Measurements from ENCODE around the gene PARVA.

Gene PARVA

GRCh38 chr11:12388173-12388572, 10.8 kb downstream of the PARVA start:
- TF ChIP-seq CTCF (conservative IDR thresholded peaks at IDR 0.05; ENCODE audit: low read depth, low read length), result no peak
- no peak for DNase-seq (ENCODE audit: low read depth)

GRCh38 chr11:12388939-12389670, 11.7 kb downstream of the PARVA start:
- no peak for DNase-seq (ENCODE audit: low read depth)
- TF ChIP-seq CTCF (conservative IDR thresholded peaks at IDR 0.05; ENCODE audit: low read depth, low read length), result no peak

More at GRCh38 chr11:12388173-12388572, 10.8 kb downstream of the PARVA start:
- no peak overlapping the region for H3K4me3 ChIP-seq (ENCODE audit: low read depth, low read length)

GRCh38 chr11:12389676-12390657, 12.6 kb downstream of the PARVA start:
- H3K4me3 ChIP-seq (ENCODE audit: low read depth, low read length), result no peak overlapping the region
- no peak for DNase-seq (ENCODE audit: low read depth)
- TF ChIP-seq CTCF (conservative IDR thresholded peaks at IDR 0.05; ENCODE audit: low read depth, low read length), result no peak

More at GRCh38 chr11:12388939-12389670, 11.7 kb downstream of the PARVA start:
- H3K4me3 ChIP-seq (ENCODE audit: low read depth, low read length), result no peak overlapping the region

GRCh38 chr11:12390687-12391110, 13.3 kb downstream of the PARVA start:
- H3K4me3 ChIP-seq (ENCODE audit: low read depth, low read length), result no peak overlapping the region
- no peak for DNase-seq (ENCODE audit: low read depth)
- TF ChIP-seq CTCF (conservative IDR thresholded peaks at IDR 0.05; ENCODE audit: low read depth, low read length), result no peak

GRCh38 chr11:12392672-12393071, 15.3 kb downstream of the PARVA start:
- no peak for DNase-seq (ENCODE audit: low read depth)
- no peak overlapping the region for H3K4me3 ChIP-seq (ENCODE audit: low read depth, low read length)
- TF ChIP-seq CTCF (conservative IDR thresholded peaks at IDR 0.05; ENCODE audit: low read depth, low read length), result no peak

- DNase-seq (ENCODE audit: low read depth), result no peak
- no peak for TF ChIP-seq CTCF (conservative IDR thresholded peaks at IDR 0.05; ENCODE audit: low read depth, low read length)
- no peak overlapping the region for H3K4me3 ChIP-seq (ENCODE audit: low read depth, low read length)
Measured at GRCh38 chr11:12393691-12394090, 16.3 kb downstream of the PARVA start.
